ENCODE data around the gene RBM33.

The RBM33 gene

DNA sequence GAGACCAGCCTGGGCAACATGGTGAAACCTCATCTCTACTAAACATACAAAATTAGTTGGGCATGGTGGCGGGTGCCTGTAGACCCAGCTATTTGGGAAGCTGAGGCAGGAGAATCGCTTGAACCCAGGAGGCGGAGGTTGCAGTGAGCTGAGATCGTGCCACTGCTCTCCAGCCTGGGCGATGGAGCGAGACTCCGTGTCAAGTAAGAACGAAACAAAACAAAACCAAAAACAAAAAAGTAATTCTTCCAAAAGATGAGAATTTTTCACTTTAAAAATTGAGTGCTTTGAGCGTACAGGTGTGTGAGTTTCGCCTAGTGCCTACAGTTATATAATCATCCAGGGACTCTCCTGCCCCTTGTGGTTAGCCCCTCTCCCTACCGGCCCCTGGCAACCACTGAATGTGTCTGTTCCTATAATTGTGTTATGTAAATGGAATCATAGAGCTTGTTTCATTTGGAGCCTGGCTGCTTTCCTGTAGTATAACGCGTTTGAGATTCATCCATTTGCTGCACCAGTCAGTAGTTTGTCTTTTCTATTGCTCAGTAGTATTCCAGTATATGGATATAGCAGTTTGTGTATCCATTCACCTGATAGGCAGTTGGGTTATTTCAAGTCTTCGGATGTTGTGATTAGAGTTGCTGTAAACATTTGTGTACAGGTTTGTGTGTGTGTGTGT lies 80.0 kb downstream of the RBM33 start:
- no peak for DNase-seq
- TF ChIP-seq, protein P1, sequence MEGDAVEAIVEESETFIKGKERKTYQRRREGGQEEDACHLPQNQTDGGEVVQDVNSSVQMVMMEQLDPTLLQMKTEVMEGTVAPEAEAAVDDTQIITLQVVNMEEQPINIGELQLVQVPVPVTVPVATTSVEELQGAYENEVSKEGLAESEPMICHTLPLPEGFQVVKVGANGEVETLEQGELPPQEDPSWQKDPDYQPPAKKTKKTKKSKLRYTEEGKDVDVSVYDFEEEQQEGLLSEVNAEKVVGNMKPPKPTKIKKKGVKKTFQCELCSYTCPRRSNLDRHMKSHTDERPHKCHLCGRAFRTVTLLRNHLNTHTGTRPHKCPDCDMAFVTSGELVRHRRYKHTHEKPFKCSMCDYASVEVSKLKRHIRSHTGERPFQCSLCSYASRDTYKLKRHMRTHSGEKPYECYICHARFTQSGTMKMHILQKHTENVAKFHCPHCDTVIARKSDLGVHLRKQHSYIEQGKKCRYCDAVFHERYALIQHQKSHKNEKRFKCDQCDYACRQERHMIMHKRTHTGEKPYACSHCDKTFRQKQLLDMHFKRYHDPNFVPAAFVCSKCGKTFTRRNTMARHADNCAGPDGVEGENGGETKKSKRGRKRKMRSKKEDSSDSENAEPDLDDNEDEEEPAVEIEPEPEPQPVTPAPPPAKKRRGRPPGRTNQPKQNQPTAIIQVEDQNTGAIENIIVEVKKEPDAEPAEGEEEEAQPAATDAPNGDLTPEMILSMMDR (IDR thresholded peaks at IDR 0.05; ENCODE audit: low read length), result no peak
- TF ChIP-seq EZH2phosphoT487 (IDR thresholded peaks at IDR 0.05; ENCODE audit: low read length), result no peak
- H3K4me2 ChIP-seq (ENCODE audit: low read depth, low read length), result no peak overlapping the region
- H3K4me1 ChIP-seq (ENCODE audit: low read length), result no peaks in the 10 kb centered on the region
- H3K9me2 ChIP-seq (replicated peaks; ENCODE audit: insufficient read depth, low read length), result no peaks in the 10 kb centered on the region
- H3K27ac ChIP-seq (ENCODE audit: low read length), result no peak overlapping the region
- no peak overlapping the region for H2AFZ ChIP-seq (ENCODE audit: low read length)
- no peaks in the 10 kb centered on the region for H3K27me3 ChIP-seq (replicated peaks; ENCODE audit: insufficient read depth, low read length)
- H3K9me3 ChIP-seq (replicated peaks; ENCODE audit: insufficient read depth, low read length), result no peaks in the 10 kb centered on the region
- H3F3A ChIP-seq (ENCODE audit: insufficient read depth, low read length), result no peaks in the 10 kb centered on the region
- 0 out of 2 replicates have a peak, but pooled peaks cover 5% of the 10 kb centered on the region for H4K20me1 ChIP-seq (ENCODE audit: insufficient read depth, low read length)
- no peaks in the 10 kb centered on the region; the same call in 1 of the 2 replicates for H3K36me3 ChIP-seq (replicated peaks; ENCODE audit: insufficient read depth, low read length)
- peaks cover 78% of the 10 kb centered on the region for H3K79me2 ChIP-seq (ENCODE audit: low read length)
- H3K9ac ChIP-seq (ENCODE audit: low read length), result no peak overlapping the region
- no peak overlapping the region for H3K4me3 ChIP-seq (ENCODE audit: low read length)

DNA sequence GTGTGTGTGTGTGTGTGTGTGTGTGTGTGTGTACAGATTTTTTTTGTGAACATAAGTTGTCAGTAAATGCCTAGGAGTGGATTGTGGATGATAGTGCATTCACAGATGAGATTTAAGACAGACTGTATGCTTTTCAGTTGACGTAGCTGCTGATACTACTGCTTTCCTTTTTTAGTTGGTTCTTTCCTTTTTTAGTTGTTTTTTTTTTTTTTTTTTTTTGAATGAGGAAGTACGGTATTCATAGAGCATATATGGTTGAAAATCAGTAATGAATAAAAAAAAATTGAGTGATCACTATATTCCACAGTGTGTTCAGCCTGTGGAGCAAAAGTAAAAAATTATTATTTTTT lies 80.5 kb downstream of the RBM33 start:
- H3K4me1 ChIP-seq (ENCODE audit: low read length), result no peaks in the 10 kb centered on the region
- H3K27me3 ChIP-seq (replicated peaks; ENCODE audit: insufficient read depth, low read length), result no peaks in the 10 kb centered on the region
- no peak overlapping the region for H3K4me2 ChIP-seq (ENCODE audit: low read depth, low read length)
- DNase-seq, result no peak
- H3K9ac ChIP-seq (ENCODE audit: low read length), result no peak overlapping the region
- no peak for TF ChIP-seq EZH2 (optimal IDR thresholded peaks at IDR 0.05; ENCODE audit: low read depth, low read length)
- no peak for TF ChIP-seq EZH2phosphoT487 (IDR thresholded peaks at IDR 0.05; ENCODE audit: low read length)
- TF ChIP-seq, protein P1 (IDR thresholded peaks at IDR 0.05; ENCODE audit: low read length), result no peak
- H3F3A ChIP-seq (ENCODE audit: insufficient read depth, low read length), result no peaks in the 10 kb centered on the region
- no peak overlapping the region for H2AFZ ChIP-seq (ENCODE audit: low read length)
- H3K27ac ChIP-seq (ENCODE audit: low read length), result no peak overlapping the region
- H3K79me2 ChIP-seq (ENCODE audit: low read length), result peaks cover 80% of the 10 kb centered on the region
- H4K20me1 ChIP-seq (ENCODE audit: insufficient read depth, low read length), result 0 out of 2 replicates have a peak, but pooled peaks cover 5% of the 10 kb centered on the region
- H3K9me2 ChIP-seq (replicated peaks; ENCODE audit: insufficient read depth, low read length), result no peaks in the 10 kb centered on the region
- no peaks in the 10 kb centered on the region for H3K9me3 ChIP-seq (replicated peaks; ENCODE audit: insufficient read depth, low read length)
- no peaks in the 10 kb centered on the region; the same call in 1 of the 2 replicates for H3K36me3 ChIP-seq (replicated peaks; ENCODE audit: insufficient read depth, low read length)
- H3K4me3 ChIP-seq (ENCODE audit: low read length), result no peak overlapping the region

DNA sequence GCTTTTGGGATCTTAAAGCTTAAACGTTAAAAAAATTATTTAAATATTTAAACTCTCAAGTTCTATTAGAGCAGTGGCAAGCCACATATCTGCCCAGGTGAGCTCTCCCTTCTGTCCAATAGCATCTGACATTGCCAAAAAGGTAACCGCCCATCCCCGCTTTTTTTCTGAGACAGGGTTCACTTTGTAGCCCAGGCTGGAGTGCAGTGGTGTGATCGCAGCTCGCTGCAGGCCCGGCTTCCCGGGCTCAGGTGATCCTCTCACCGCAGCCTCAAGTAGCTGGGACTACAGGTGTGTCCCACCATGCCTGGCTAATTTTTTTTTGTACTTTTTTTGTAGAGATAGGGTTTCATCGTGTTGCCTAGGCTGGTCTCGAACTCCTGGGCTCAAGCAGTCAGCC lies 83.2 kb downstream of the RBM33 start:
- Histone ChIP-seq H3K36me3 (replicated peaks; ENCODE audit: insufficient read depth, low read length) (no peaks in the 10 kb centered on the region; the same call in 1 of the 2 replicates), H2AFZ (ENCODE audit: low read length) (no peak overlapping the region), H4K20me1 (ENCODE audit: insufficient read depth, low read length) (0 out of 2 replicates have a peak, but pooled peaks cover 5% of the 10 kb centered on the region), H3F3A (ENCODE audit: insufficient read depth, low read length) (no peaks in the 10 kb centered on the region), H3K9me2 (replicated peaks; ENCODE audit: insufficient read depth, low read length) (no peaks in the 10 kb centered on the region), H3K9ac (ENCODE audit: low read length) (no peak overlapping the region), H3K4me1 (ENCODE audit: low read length) (no peaks in the 10 kb centered on the region), H3K9me3 (replicated peaks; ENCODE audit: insufficient read depth, low read length) (no peaks in the 10 kb centered on the region), H3K4me2 (ENCODE audit: low read depth, low read length) (no peak overlapping the region), H3K79me2 (ENCODE audit: low read length) (peaks cover 69% of the 10 kb centered on the region), H3K4me3 (ENCODE audit: low read length) (no peak overlapping the region), H3K27me3 (replicated peaks; ENCODE audit: insufficient read depth, low read length) (no peaks in the 10 kb centered on the region), H3K27ac (ENCODE audit: low read length) (no peak overlapping the region)
- DNase-seq, result no peak
- TF ChIP-seq EZH2phosphoT487 (IDR thresholded peaks at IDR 0.05; ENCODE audit: low read length) (no peak), EZH2 (optimal IDR thresholded peaks at IDR 0.05; ENCODE audit: low read depth, low read length) (no peak)
- TF ChIP-seq, protein P1 (IDR thresholded peaks at IDR 0.05; ENCODE audit: low read length), result no peak
